T-helper 1 cell treated with Interleukin-12 subunit alpha and Interleukin-12 subunit beta and Interleukin-4 antibody, amounts not matched to agents 30 ng/mL and 1 ng/mL, for 36 hours (primary cell): Measurements from ENCODE around the gene PIP4K2C. TPM values are rescaled to one million over a fixed set of nuclear protein-coding genes. Genes with fewer than 3 reads are reported as not detected.

ENCODE experiments used
- intact Hi-C: fragments of 100-400 bp; cut with micrococcal nuclease; formaldehyde crosslinking; loops from one replicate; pipeline ENCODE4 v1.15.1; 2024
- total RNA-seq: library from RNA; stranded (reverse); gene quantifications from 2 replicates; pipeline ENCODE4 v1.2.3, GENCODE V29; 2022

Gene PIP4K2C
- 24.8 and 26.3 TPM in 2 replicates for total RNA-seq

GRCh38 chr12:57590864-57591781 lies at the start of gene PIP4K2C:
Gene PIP4K2C (plus strand): TSS chr12:57591192. CDS start chr12:57591290, 98 bp downstream.
- intact Hi-C loops: loop anchor here (1.0 kb wide), 4 partner anchors 8 to 103 kb away; partner anchors contain the start of genes DCTN2, DTX3 and OS9

GRCh38 chr12:57541717-57542116 lies 49.3 kb upstream of the PIP4K2C start:
- intact Hi-C loops: no loop called here

- intact Hi-C loops: no loop called here
These were observed 47.4 kb upstream of the PIP4K2C start for GRCh38 chr12:57543581-57543980.

- intact Hi-C loops: no loop called here
These were observed 45.1 kb upstream of the PIP4K2C start for GRCh38 chr12:57545809-57546437.

- intact Hi-C loops: loop anchor here (1.0 kb wide), 10 partner anchors 26 to 266 kb away; partner anchors contain the start of genes CDK4, DDIT3, GLI1 and PIP4K2C
These were observed 44.3 kb upstream of the PIP4K2C start, which contains the start of gene DCTN2 for GRCh38 chr12:57546438-57547287. Gene DCTN2 (minus strand): TSS chr12:57547192. CDS start chr12:57547063, 129 bp downstream.

GRCh38 chr12:57547288-57548012 lies 43.5 kb upstream of the PIP4K2C start:
- intact Hi-C loops: loop anchor here (1.0 kb wide), 10 partner anchors 27 to 267 kb away; partner anchors contain the start of genes CDK4, DDIT3, GLI1 and PIP4K2C

- intact Hi-C loops: no loop called here
These were observed 43.0 kb upstream of the PIP4K2C start for GRCh38 chr12:57548013-57548315.

- intact Hi-C loops: no loop called here
These were observed 42.5 kb upstream of the PIP4K2C start for GRCh38 chr12:57548488-57548887.

- intact Hi-C loops: no loop called here
These were observed 41.6 kb upstream of the PIP4K2C start for GRCh38 chr12:57549203-57549908.

- intact Hi-C loops: no loop called here
These were observed 40.9 kb upstream of the PIP4K2C start, which contains the start of gene KIF5A for GRCh38 chr12:57549909-57550640. Gene KIF5A (plus strand): TSS chr12:57550044. CDS start chr12:57550272, 228 bp downstream.

GRCh38 chr12:57550641-57551549 lies 40.1 kb upstream of the PIP4K2C start:
- intact Hi-C loops: no loop called here

GRCh38 chr12:57551637-57552305 lies 39.2 kb upstream of the PIP4K2C start:
- intact Hi-C loops: no loop called here

GRCh38 chr12:57552306-57552651 lies 38.7 kb upstream of the PIP4K2C start:
- intact Hi-C loops: no loop called here

GRCh38 chr12:57552835-57553313 lies 38.1 kb upstream of the PIP4K2C start:
- intact Hi-C loops: no loop called here

- intact Hi-C loops: no loop called here
These were observed 37.4 kb upstream of the PIP4K2C start for GRCh38 chr12:57553343-57554202.

- intact Hi-C loops: no loop called here
These were observed 36.5 kb upstream of the PIP4K2C start for GRCh38 chr12:57554453-57554852.

- intact Hi-C loops: no loop called here
These were observed 36.1 kb upstream of the PIP4K2C start for GRCh38 chr12:57554897-57555296.
